ENCODE results near the gene NMT2.

Gene NMT2

DNA sequence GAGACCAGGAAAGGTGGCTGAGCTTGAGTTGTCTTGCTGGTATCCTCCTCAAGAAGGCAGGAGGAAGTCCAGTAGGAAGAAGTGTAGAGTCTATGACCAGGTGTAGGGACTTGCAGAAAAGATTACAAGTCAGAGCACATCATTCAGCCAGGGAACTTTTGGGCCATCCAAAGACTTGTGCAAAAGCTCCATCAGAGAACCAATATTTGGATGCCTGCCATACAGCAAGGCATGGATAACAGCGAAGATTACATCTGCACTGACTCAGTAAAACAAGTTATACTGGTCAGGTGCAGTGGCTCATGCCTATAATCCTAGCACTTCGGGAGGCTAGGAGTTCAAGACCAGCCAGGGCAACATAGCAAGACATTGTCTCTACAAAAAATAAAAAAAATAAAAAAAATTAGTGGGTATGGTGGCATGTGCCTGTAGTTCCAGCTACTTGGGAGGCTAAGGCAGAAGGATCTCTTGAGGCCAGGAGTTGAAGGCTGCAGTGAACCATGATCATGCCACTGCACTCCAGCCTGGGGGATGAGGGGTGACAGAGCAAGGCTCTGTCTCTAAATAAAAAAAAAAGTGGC is 13.2 kb upstream of the NMT2 start:
- no peak for DNase-seq (ENCODE audit: low read depth)

DNA sequence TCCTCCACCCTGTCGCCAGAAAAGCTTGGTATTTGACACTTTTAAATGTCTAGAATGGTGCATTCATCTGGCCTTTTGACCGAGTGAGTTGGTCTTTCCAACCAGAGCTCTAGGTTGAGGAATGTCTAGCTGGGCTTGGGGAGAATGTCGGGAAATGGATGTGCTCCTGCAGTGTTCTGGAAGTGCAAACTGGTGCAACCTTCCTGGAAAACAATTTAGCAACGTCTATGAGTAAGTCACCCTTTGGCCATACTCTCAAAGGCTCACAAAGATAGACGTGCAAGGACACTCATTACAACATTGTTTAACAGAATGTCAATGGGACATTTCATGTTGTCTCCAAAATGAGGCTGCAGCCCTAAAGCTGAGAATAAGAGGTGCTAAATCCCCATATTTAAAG is 12.2 kb upstream of the NMT2 start:
- DNase-seq (ENCODE audit: low read depth), result no peak

DNA sequence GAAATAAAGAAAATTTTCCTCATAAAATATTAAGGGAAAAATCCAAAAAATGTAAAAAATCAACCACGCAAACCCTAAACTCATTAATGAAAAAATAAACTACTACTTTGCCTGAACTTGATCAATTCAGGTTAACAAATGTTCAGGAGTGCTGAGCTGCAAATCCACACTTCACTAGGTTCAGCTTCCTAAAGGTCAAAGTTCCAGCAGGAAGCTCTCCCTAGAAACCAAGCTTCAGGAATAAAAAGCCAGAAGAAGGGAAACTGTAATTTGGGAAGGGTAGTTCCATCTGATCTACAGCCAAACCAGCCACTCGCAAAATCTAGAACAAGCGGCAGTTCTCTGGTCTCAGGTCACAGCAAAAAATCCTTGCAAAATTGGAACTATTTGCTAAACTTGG is 7.8 kb upstream of the NMT2 start:
- DNase-seq (ENCODE audit: low read depth), result no peak

DNA sequence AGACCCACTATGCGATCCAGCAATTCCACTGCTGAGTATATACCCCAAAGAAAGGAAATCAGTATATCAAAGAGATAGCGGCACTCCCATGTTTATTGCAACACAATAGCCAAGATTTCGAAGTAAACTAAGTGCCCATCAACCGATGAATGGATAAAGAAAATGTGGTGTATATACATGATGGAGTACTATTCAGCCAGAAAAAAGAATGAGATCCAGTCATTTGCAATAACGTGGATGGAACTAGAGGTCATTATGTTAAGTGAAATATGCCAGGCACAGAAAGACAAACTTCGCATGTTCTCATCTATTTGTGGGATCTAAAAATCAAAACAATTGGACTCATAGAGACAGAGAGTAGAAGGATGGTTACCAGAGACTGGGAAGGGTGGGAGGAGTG is 7.1 kb upstream of the NMT2 start:
- no peak for DNase-seq (ENCODE audit: low read depth)

DNA sequence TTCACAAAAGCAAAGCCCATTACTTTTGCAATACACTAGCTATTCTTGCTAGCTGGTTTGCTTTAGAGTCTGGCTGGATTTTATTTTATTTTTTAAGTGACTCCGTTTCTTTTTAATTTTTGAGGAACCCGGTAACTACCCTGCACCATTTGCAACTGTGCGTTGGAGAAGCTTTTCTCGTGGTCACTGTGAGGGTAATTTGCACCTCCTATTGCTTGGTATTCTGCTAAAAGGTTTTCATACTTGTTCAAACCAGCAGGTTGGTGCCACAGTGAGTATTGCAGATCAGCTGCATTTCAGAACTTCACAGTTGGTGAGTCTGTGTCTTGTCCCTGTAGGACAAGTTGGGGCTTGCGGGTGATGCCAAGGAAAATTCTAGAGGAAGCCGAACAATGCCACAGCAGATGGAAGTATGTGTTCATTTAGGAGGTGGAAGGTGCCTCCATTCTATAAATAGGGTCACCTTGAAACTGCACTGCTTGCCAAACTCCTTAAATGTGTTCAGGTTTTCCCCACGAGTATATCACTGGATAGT is 3.9 kb upstream of the NMT2 start:
- no peak for DNase-seq (ENCODE audit: low read depth)

DNA sequence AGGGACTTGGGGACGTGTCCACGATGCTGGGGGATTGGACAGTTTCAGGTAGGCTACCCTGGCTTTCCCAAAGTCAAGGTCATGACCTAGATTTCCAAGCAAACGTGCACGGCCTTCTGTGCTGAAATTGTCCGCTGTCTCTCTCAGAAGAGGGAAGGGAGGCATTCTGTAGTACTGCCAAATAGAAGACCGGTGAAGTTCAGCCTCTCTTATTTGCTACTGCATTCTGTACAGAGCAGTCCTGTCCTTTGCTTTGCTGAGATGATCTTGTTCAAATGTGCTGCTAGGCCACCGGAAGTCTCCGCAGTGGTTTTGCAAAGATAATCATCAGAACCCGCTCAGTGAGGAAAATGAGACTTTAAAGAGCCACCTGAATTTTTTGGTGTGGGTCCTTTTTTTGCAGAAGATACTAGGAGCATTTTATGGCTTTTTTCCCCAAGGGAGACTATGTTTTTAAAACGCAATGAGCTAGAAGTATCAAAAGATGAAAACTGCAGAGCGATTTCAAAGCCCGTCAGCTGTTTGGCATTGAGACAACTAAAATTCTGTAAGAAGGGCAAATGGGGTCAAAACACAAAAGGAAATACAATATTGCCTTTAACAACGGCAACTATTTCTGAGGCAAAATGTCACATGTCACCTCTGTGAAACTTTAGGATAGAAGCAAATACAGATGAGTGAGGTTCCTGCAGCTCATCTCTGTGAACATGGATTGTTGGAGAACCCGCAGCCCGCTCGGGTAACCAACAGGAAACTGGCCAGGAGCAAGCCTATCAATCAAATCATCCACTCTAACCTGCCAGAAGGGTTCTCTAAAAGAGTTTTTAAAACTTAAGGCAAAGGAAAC is 1.3 kb upstream of the NMT2 start:
- peak; percentile 24 for DNase-seq (ENCODE audit: low read depth)

DNA sequence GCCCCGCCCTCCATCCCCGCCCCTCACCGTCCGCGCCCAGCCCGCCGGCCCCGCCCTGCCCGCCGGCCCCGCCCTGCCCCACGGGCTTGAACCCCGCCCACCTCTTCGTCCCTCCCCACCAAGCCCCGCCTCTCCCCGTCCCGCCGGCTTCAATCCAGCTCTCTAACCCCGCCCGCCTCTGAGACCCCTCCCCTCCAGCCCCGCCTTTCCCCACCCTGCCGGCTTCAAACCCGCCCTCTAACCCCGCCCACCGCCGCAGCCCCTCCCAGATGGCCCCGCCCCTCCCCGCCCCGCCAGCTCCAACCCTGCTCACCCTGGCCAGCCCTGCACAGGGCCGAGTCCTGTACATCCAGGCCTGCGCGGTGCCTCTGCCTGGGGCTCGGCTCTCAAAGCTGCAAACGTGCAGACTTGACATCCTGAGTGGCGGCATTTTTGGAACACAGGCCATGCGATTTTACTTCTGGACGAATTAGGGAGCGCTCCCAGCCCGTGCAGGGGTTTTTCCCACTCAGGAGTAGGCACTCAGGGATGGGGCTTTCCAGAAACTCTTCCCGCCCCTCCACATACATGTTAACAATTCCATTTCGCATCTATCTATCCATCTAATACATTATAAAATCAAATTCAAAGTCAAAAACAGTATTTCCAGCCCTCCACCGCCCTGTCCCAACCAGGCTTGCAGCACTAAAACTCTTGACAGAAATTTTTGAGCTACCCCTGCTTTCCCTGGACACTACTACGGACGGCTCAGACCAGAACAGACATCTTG is 477 bp upstream of the NMT2 start:
- DNase-seq (ENCODE audit: low read depth), result peak; percentile 93

DNA sequence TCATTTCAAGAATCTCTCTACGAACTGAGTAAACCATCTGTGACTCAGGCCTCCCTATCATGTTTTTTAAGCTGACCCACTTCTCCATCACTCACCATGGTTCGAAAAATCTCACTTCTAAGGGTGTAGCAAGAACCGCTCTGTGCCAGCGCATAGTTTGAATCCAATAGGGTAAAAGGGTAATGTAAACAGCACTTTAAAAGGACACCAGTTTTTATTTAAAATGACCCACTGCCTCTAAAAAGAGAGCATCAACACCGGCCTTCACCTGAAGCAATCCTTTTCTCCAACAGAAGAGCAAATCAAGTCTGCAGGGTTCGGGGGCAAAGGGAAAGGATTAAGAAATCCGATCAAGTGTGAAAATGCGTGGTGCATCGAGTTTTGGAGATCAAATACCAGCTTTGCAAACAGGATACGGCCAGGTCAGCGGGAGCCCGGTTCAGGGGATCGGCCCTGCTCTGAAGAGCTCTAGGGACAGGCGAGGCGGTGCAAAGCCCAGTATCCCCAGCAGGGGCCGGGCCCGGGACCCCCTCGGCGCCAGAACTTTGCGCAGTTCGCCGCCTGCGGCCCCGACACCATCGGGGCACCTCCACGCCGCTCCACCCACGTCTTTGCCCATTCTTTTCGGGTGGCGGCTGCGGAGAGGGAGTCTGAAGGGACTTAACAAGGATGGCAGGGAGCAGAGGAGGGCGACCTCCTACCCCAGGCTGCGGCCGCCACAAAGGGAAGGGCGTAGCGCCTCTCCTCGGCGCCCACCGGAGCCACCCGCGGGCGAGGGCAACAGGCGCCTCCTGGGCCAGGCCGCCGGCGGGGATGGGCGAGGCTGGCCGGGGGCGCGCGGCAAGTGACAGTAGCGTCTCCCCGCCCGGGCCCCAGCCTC is 842 bp downstream of the NMT2 start:
- peak; percentile 24 for DNase-seq (ENCODE audit: low read depth)

DNA sequence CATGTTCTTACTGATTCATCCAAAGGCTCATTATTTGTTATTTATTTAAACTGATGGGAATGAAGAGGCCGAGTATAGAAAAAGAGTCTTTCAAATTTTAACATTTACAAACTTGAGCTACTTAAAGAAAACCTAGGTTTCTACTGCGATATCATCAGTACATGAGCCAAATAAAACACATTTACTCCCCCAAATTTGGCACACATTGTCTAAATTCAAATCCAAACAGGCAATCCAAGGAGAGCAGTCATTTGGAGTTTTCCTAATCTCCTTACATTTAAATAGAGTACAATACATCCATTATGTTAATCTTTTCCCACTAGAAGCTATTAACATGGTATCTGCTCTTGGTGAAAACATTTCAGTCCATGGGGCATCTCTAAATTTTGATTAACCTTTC is 2.2 kb downstream of the NMT2 start:
- DNase-seq (ENCODE audit: low read depth), result no peak

DNA sequence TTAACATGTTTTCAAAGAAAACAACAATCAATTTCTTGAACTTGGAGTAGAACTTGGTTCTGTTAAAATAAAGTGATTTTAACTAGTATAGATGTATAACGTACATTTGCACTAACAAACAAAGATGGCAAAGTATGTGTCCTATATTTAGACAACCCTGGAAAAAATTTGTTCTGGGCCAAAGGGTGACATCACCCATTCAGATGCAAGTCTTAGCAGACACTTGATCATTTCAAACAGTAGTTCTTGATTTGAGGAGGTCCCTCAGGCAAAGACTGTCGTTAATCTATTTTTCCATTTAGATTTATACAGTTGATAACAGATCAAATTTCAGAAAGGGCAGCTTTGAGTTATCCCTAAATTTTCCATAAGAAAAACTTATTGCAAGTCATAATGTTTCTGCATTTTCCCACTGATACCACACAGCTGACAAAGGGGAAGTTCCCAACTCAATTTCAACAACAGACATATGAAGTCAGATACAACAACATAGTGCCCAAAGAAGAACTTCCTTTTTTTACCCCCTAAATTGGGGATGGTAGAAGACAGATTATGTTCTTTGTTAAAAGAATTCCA is 5.2 kb downstream of the NMT2 start:
- DNase-seq (ENCODE audit: low read depth), result no peak

DNA sequence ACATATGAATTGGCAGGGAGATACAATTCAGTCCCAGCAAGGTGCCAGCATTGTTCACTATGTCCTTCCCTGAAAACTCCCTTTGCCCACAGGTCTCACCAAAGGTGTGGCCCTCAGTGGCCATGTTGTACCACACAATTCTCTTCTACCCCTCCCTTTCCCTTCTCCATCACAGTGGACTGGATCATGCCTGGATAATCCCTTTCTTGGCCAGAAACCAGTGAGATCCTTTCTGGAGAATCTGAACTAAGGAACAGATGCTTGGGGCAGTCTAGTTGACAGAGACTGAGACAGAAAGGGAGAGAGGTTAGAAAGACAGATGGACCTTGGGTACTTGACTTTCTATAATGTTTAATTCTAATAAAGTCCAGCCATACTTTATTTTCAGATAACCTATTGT is 9.5 kb downstream of the NMT2 start:
- DNase-seq (ENCODE audit: low read depth), result no peak

DNA sequence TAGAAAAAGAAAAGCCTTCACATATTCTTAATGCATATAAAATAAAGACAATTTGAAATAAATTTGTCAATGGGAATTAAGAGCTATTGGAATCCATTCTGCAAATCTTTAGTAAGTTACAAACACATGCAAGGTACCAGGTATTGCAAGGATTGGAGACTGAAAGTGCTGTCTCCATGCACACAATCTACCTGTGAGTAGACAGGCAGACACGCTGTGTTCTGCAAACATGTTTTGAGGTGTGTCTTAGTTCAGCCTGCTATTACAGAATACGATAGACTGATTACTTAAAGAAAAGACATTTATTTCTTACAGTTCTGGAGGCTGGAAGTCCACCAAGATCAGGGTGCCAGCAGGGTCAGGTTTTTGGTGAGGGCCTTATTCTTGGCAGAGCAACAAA is 10.0 kb downstream of the NMT2 start:
- DNase-seq (ENCODE audit: low read depth), result no peak

DNA sequence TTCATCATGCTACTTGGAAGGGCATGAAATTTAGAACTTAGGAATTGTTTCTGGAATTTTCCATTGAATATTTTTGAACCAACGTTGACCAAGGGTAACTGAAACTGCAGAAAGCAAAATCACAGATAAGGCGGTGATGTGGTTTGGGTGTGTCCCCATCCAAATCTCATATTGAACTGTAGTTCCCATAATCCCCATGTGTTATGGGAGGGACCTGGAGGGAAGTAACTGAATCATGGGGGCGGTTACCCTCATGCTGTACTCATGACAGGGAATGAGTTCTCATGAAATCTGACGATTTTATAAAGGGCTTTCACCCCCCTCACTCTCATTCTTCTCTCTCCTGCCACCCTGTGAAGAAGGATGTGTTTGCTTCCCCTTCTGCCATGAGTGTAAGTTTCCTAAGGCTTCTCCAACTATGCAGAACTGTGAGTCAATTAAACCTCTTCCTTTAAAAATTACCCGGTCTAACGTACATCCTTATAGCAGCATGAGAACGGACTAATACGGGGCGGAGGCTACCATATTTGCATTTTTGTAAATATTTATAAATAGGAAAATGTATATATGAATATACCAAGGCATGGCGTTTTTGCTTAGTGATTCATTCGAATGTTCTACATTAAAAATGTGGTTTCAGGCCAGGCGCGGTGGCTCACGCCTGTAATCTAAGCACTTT is 12.4 kb downstream of the NMT2 start:
- no peak for DNase-seq (ENCODE audit: low read depth)

DNA sequence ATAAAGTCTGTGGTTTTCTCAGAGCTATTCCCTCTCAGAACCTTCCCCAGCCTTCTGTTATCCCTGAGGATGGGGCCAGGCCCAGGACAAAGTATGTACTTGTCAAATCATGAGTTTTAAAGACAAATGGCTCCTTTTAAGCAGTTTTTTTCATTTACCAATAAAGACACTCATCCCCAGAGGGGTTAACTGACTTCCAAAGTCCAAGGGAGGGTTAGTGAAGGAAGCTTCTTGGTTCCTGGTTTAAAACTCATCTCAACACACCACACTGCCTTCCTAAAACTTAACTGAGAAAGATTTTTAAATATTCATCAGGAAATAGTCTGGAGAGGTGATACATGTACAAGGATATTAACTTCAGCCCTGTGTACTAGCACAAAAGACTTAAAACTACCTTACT is 15.9 kb downstream of the NMT2 start:
- no peak for DNase-seq (ENCODE audit: low read depth)

DNA sequence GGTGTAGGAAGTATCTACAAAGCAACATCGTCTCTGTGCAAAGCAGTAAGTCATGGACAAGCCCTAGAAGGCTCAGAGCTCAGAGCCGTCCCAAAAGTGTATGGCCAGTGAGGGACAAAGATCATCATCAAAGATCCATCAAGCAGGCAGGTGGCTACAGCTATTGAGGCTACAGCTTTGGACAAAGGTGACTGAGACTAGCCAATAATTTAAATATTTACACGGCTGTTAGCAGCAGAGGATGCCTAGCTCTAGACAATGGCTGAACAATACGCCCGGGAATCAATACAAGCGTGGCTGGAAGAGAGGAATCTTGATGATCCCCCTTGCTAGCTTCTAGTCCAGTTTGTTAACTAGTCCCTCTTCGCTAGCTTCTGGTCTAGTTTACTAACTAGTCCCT is 17.9 kb downstream of the NMT2 start:
- no peak for DNase-seq (ENCODE audit: low read depth)

DNA sequence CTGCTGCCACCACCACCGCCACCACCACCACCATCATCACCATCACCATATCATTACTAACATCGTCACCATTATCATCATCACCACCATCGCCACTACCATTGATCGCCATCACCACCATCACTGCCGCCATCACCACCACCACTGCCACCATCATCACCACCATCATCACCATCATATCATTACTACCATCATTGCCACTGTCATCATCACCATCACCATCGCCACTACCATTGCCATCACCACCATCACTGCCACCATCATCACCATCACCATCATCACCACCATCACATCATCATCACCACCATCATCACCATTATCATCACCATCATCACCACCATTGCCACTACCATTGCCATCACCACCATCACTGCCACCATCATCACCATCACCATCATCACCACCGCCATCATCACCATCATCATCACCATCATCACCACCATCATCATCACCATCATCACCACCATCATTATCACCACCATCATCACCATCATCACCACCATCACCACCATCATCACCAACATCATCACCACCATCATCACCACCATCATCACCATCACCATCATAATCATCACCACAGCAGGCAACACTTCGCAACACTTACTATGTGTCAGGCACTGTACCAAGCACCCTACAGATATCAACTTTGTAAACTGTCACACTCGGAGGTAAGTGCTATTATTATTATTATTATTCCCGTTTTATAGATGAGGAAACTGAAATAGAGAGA is 19.3 kb downstream of the NMT2 start:
- DNase-seq (ENCODE audit: low read depth), result no peak

DNA sequence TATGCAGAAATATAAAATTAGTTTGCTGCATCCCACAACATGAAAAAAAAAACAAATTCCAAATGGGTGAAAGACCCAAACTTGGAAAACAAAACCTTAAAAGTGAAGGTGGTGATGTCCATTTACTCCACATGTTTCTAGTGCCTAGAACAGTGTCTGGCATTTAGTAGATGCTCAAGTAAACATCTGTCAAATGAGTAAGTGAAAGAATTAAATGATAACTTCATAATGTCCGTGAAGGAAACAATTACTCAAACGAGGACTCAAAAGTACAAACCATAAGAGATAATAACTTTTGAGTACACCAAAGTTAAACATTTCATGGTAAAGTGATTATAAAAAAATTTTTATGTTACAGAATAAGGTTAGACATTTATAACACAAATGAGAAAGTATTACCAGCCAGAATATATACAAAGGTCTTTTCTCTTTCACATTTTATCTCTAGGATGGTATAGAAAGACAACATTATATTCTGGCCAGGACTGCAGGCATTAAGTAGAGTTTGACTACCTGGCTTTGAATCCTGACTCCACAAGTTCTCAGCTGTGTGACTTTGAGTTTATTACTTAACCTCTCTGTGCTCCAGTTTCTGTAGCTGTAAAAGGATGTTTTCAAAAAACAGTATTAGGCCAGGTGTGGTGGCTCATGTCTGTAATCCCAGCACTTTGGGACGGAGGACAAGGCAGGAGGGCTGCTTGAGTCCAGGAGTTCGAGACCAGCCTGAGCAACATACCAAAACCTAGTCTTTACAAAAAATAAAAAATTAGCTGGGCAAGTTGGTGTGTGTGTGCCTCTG is 20.7 kb downstream of the NMT2 start:
- DNase-seq (ENCODE audit: low read depth), result no peak

DNA sequence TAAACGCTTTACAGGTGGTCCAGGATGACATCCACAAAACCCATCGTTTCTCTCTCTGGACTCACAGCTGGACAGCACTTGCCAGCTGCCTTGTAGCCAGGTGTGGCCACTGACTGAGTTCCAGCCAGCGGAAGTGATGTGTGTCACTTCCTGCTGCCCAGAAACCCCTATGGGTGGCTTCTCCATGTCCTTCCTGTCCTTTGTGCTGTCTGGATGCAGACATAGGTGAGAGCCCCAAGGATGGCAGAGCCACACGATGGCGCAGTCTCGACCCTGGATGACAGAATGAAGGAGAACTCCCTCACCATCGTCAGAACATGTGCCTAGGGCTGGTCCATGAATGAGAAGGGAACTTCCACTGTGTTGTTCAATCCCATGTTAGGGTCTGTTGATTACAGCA is 22.1 kb downstream of the NMT2 start:
- no peak for DNase-seq (ENCODE audit: low read depth)

DNA sequence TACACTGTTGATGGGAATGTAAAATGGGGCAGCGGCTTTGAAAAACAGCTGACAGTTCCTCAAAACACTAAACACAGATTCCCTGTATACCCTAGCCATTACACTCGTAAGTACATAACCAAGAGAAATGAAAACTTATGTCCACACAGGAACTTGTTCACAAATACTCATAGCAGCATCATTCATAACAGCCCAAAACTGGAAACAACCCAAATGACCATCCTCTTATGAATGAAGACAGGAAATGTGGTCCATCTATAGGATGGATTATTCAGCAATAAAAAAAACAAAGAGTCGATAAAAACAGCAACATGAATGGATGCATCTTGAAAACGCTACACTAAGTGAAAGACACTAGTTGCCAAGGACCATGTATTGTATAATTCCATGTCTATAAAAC is 23.7 kb downstream of the NMT2 start:
- DNase-seq (ENCODE audit: low read depth), result no peak

All from activated gamma-delta T cell treated with anti-CD3 and anti-CD28 coated beads, Interleukin-2, amount 50 U/mL, for 16 hours (primary cell).